Endodermal cell (in vitro differentiated cells): ENCODE data around the gene MFAP5. TPM values are rescaled to one million over a fixed set of nuclear protein-coding genes. Genes with fewer than 3 reads are reported as not detected.

Experiments
- DNase-seq: peaks from one replicate; pipeline ENCODE4 v3.0.0-alpha.2; 2017
- H3K27ac ChIP-seq: 2 replicates; pipeline ENCODE4 v1.5.1; 2013; ENCODE audit warnings: mild to moderate bottlenecking, low read depth, low read length, moderate library complexity
- H3K27me3 ChIP-seq: 2 replicates; pipeline ENCODE4 v1.6.1; 2013; ENCODE audit warnings: mild to moderate bottlenecking, low read length, moderate library complexity; ENCODE audit not compliant: insufficient read depth, control insufficient read depth, poor library complexity, severe bottlenecking
- H3K36me3 ChIP-seq: 2 replicates; pipeline ENCODE4 v1.7.0; 2013; ENCODE audit warnings: mild to moderate bottlenecking, low read length, moderate library complexity; ENCODE audit not compliant: control insufficient read depth, insufficient read depth
- H3K4me1 ChIP-seq: one replicate; pipeline ENCODE4 v1.7.0; 2013; ENCODE audit warnings: low read length; ENCODE audit not compliant: control insufficient read depth, insufficient read depth
- H3K4me3 ChIP-seq: 2 replicates; pipeline ENCODE4 v1.5.1; 2013; ENCODE audit warnings: mild to moderate bottlenecking, low read length, moderate library complexity
- H3K9ac ChIP-seq: 2 replicates; pipeline ENCODE4 v1.6.1; 2013; ENCODE audit warnings: mild to moderate bottlenecking, low read length, moderate library complexity; ENCODE audit not compliant: poor library complexity, severe bottlenecking; ENCODE audit errors: extremely low read depth
- H3K9me3 ChIP-seq: 2 replicates; pipeline ENCODE4 v1.6.1; 2013; ENCODE audit warnings: mild to moderate bottlenecking, low read length, moderate library complexity; ENCODE audit not compliant: control insufficient read depth
- H3K27ac Mint-ChIP-seq: 2 replicates; pipeline ENCODE4 v1.8.0; 2020; ENCODE audit warnings: mixed read lengths
- H3K27me3 Mint-ChIP-seq: 2 replicates; pipeline ENCODE4 v1.8.0; 2021; ENCODE audit warnings: mild to moderate bottlenecking, mixed read lengths; ENCODE audit not compliant: insufficient read depth
- H3K36me3 Mint-ChIP-seq: 2 replicates; pipeline ENCODE4 v1.8.0; 2020; ENCODE audit warnings: low read depth, mixed read lengths
- H3K4me1 Mint-ChIP-seq: 2 replicates; pipeline ENCODE4 v1.8.0; 2020; ENCODE audit warnings: mixed read lengths
- H3K4me3 Mint-ChIP-seq: 2 replicates; pipeline ENCODE4 v1.8.0; 2020; ENCODE audit warnings: mild to moderate bottlenecking, moderate library complexity, mixed read lengths
- H3K9me3 Mint-ChIP-seq: 2 replicates; pipeline ENCODE4 v1.8.0; 2020; ENCODE audit warnings: mild to moderate bottlenecking, mixed read lengths
- WGBS, 2 experiments: methylation state at CpG; one replicate each; pipeline versions ENCODE4 v1.1.5 to v1.1.7; 2013; ENCODE audit warnings: missing lambda C conversion rate in 2 of 2, mixed read lengths in 1 of 2; ENCODE audit not compliant: insufficient coverage in 1 of 2, insufficient read length in 1 of 2; 5-methylcytosine and 5-hydroxymethylcytosine counted together
- total RNA-seq, 2 donors: library from RNA; stranded (reverse); fragmentation: NEBNext Ultra II Directional in 1 of 2; extraction: Animal tissue kit (Norgen Biotek cat#: 25700) in 1 of 2; gene quantifications; 2 replicates in 1 of 2; 3 replicates in 1 of 2; pipeline ENCODE4 v1.2.1, GENCODE V29; 2021
- TF ChIP-seq, protein P1 (sequence below): fragments of 200-600 bp; sonication (generic); conservative IDR thresholded peaks from 2 replicates; pipeline ENCODE4 v1.5.0; 2021; ENCODE audit warnings: antibody characterized with exemption, mild to moderate bottlenecking

Gene MFAP5
- total RNA-seq, 2 donors from 2014 or later, result 0.44 TPM; not detected in 1

DNA sequence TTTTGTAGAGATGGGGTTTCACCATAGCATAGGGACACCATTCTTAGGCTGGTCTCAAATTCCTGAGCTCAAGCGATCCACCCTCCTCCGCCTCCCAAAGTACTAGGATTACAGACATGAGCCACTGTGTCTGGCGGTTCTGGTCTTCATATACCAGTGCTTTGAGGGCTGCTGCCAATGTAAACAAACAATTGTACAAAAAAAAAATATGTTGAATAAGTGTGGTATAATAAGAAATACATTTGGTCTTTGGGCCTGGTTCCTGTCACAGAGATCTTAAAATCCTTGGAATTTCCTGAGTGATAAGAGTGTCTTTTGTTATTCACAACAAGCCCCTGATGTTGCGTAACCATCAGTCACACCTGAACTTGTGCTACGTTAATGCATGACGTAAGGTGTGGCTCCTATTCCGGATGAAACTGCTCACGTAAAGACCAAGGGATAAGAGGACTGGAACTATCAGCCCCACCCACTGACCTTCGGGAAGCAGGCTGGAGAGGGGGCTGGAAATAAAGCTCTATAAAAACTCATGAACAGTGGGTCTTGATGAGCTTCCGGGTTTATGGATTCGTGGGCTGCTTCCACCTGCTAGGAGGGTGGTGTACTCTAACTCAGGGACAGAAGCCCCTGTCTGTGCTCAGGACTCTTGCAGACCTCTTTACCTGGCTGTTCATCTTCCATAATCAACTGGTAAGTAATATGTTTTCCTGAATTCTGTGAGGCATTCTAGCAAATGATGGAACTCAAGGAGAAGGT lies 18.7 kb upstream of the MFAP5 start:
- Mint-ChIP-seq H3K4me1 (peaks cover 24% of the 10 kb centered on the region), H3K9me3 (peaks cover 3% of the 10 kb centered on the region), H3K27me3 (no peaks in the 10 kb centered on the region), H3K36me3 (peaks cover 2% of the 10 kb centered on the region), H3K4me3 (peak overlapping the region; percentile 2), H3K27ac (peak overlapping the region; percentile 76)
- Histone ChIP-seq H3K9me3 (no peaks in the 10 kb centered on the region), H3K36me3 (no peaks in the 10 kb centered on the region), H3K4me3 (peak overlapping the region; percentile 37), H3K9ac (peak overlapping the region; percentile 8), H3K4me1 (peaks cover 10% of the 10 kb centered on the region), H3K27me3 (no peaks in the 10 kb centered on the region), H3K27ac (no peak overlapping the region)
- 70 to 85% methylated on average over 8 to 11 of the region's 11 CpGs for WGBS, 2 experiments
- DNase-seq, result peak; percentile 78
- TF ChIP-seq, protein P1, sequence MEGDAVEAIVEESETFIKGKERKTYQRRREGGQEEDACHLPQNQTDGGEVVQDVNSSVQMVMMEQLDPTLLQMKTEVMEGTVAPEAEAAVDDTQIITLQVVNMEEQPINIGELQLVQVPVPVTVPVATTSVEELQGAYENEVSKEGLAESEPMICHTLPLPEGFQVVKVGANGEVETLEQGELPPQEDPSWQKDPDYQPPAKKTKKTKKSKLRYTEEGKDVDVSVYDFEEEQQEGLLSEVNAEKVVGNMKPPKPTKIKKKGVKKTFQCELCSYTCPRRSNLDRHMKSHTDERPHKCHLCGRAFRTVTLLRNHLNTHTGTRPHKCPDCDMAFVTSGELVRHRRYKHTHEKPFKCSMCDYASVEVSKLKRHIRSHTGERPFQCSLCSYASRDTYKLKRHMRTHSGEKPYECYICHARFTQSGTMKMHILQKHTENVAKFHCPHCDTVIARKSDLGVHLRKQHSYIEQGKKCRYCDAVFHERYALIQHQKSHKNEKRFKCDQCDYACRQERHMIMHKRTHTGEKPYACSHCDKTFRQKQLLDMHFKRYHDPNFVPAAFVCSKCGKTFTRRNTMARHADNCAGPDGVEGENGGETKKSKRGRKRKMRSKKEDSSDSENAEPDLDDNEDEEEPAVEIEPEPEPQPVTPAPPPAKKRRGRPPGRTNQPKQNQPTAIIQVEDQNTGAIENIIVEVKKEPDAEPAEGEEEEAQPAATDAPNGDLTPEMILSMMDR, result no peak

DNA sequence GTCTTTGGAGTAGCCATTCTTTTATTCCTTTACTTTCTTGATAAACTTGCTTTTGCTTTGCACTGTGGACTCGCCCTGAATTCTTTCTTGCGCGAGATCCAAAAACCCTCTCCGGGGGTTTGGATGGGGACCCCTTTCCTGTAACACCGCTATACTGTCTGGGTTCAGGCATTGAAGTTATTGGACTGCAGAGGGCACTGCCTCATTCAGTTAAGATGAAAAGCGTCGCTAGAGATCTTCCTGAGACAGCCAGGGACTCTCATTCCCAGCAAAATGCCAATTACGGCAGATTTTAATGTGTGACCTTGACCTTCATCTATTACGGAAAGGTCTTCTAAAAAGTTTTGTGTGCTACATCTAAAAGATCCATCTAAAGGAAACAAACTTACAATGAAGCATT lies 17.9 kb upstream of the MFAP5 start:
- no peak for DNase-seq
- TF ChIP-seq, protein P1, result peak; percentile 67
- Mint-ChIP-seq H3K4me3 (no peak overlapping the region), H3K27me3 (no peaks in the 10 kb centered on the region), H3K36me3 (peaks cover 2% of the 10 kb centered on the region), H3K4me1 (peaks cover 30% of the 10 kb centered on the region), H3K9me3 (peaks cover 3% of the 10 kb centered on the region), H3K27ac (peak overlapping the region; percentile 76)
- H3K9ac ChIP-seq, result peak overlapping the region; percentile 8
- H3K4me3 ChIP-seq, result no peak overlapping the region
- peaks cover 10% of the 10 kb centered on the region for H3K4me1 ChIP-seq
- no peaks in the 10 kb centered on the region for H3K27me3 ChIP-seq
- H3K36me3 ChIP-seq, result no peaks in the 10 kb centered on the region
- WGBS, 2 experiments, result 96 to 98% methylated on average over 9 of the region's 9 CpGs
- H3K9me3 ChIP-seq, result no peaks in the 10 kb centered on the region
- H3K27ac ChIP-seq, result no peak overlapping the region

DNA sequence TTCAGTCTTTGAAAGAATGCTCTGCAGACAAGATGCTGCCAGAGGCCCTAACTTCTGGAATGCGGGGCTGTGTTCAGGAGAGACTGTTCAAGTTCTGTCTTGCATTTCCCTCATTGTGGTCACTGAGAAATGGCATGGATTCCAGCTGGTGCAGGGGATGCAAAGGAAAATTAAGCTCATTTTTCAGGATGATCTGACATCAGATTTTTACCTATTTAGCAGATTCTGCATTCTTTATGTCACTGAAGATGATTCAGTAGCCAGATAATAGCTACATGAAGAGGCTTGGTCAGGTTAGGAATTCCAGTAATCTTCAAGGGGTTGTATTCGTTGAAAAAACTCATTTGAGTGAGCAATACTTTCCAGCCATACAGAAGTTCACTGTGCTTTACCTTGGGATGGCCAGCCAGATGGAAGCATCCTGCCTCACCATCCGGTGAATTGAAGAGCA lies 16.1 kb upstream of the MFAP5 start:
- H3K4me1 Mint-ChIP-seq, result peaks cover 34% of the 10 kb centered on the region
- Histone ChIP-seq H3K4me1 (peaks cover 10% of the 10 kb centered on the region), H3K9ac (no peak overlapping the region), H3K4me3 (no peak overlapping the region), H3K9me3 (no peaks in the 10 kb centered on the region), H3K27me3 (no peaks in the 10 kb centered on the region), H3K27ac (no peak overlapping the region), H3K36me3 (no peaks in the 10 kb centered on the region)
- TF ChIP-seq, protein P1, result no peak
- H3K9me3 Mint-ChIP-seq, result no peaks in the 10 kb centered on the region
- 88% methylated on average over 3 of the region's 3 CpGs for WGBS, 2 experiments
- H3K27me3 Mint-ChIP-seq, result no peaks in the 10 kb centered on the region
- H3K36me3 Mint-ChIP-seq, result no peaks in the 10 kb centered on the region
- no peak overlapping the region for H3K4me3 Mint-ChIP-seq
- no peak for DNase-seq
- peak overlapping the region; percentile 62 for H3K27ac Mint-ChIP-seq
